Measurements from ENCODE around the gene IL1RAPL2.

IL1RAPL2 gene

GRCh38 chrX:105738162-105738561, 1172.2 kb downstream of the IL1RAPL2 start:
- no peak overlapping the region for H3K4me3 ChIP-seq (ENCODE audit: insufficient read depth, low read length, poor library complexity, severe bottlenecking)
- no peaks in the 10 kb centered on the region for H3K36me3 ChIP-seq (ENCODE audit: low read length)
- H3K79me2 ChIP-seq (ENCODE audit: insufficient read depth, low read length) = no peaks in the 10 kb centered on the region
- no peak overlapping the region for H3K4me2 ChIP-seq (ENCODE audit: low read depth, low read length, poor library complexity, severe bottlenecking)
- H3K27me3 ChIP-seq (ENCODE audit: low read length) = no peaks in the 10 kb centered on the region
- TF ChIP-seq CTCF (IDR thresholded peaks at IDR 0.05; ENCODE audit: insufficient read depth, low read length, poor library complexity, severe bottlenecking) = no peak
- TF ChIP-seq EZH2phosphoT487 (conservative IDR thresholded peaks at IDR 0.05; ENCODE audit: low read length) = no peak
- H3K9ac ChIP-seq (ENCODE audit: low read length) = no peak overlapping the region
- no peaks in the 10 kb centered on the region for H3F3A ChIP-seq (ENCODE audit: insufficient read depth)
- no peaks in the 10 kb centered on the region for H3K9me3 ChIP-seq (ENCODE audit: insufficient read depth, low read length)
- no peaks in the 10 kb centered on the region for H3K9me2 ChIP-seq (replicated peaks; ENCODE audit: insufficient read depth, low read length)
- H3K27ac ChIP-seq (ENCODE audit: low read depth, low read length) = no peak overlapping the region
- no peak overlapping the region for H2AFZ ChIP-seq (ENCODE audit: low read depth, low read length, severe bottlenecking)
- no peaks in the 10 kb centered on the region for H4K20me1 ChIP-seq (ENCODE audit: low read depth, low read length)

- Histone ChIP-seq H3F3A (ENCODE audit: insufficient read depth) (no peaks in the 10 kb centered on the region), H4K20me1 (ENCODE audit: low read depth, low read length) (no peaks in the 10 kb centered on the region), H3K27me3 (ENCODE audit: low read length) (no peaks in the 10 kb centered on the region), H3K9me2 (replicated peaks; ENCODE audit: insufficient read depth, low read length) (no peaks in the 10 kb centered on the region), H3K9ac (ENCODE audit: low read length) (no peak overlapping the region), H2AFZ (ENCODE audit: low read depth, low read length, severe bottlenecking) (no peak overlapping the region), H3K4me3 (ENCODE audit: insufficient read depth, low read length, poor library complexity, severe bottlenecking) (no peak overlapping the region), H3K27ac (ENCODE audit: low read depth, low read length) (no peak overlapping the region), H3K79me2 (ENCODE audit: insufficient read depth, low read length) (no peaks in the 10 kb centered on the region), H3K4me2 (ENCODE audit: low read depth, low read length, poor library complexity, severe bottlenecking) (no peak overlapping the region), H3K9me3 (ENCODE audit: insufficient read depth, low read length) (no peaks in the 10 kb centered on the region), H3K36me3 (ENCODE audit: low read length) (no peaks in the 10 kb centered on the region)
- TF ChIP-seq CTCF (IDR thresholded peaks at IDR 0.05; ENCODE audit: insufficient read depth, low read length, poor library complexity, severe bottlenecking) = no peak
- TF ChIP-seq EZH2phosphoT487 (conservative IDR thresholded peaks at IDR 0.05; ENCODE audit: low read length) = no peak
Observed at GRCh38 chrX:105744291-105744690, 1178.3 kb downstream of the IL1RAPL2 start.

- Histone ChIP-seq H3K9me2 (replicated peaks; ENCODE audit: insufficient read depth, low read length) (no peaks in the 10 kb centered on the region), H3K4me3 (ENCODE audit: insufficient read depth, low read length, poor library complexity, severe bottlenecking) (no peak overlapping the region), H3K27me3 (ENCODE audit: low read length) (no peaks in the 10 kb centered on the region), H3K79me2 (ENCODE audit: insufficient read depth, low read length) (no peaks in the 10 kb centered on the region), H3K27ac (ENCODE audit: low read depth, low read length) (no peak overlapping the region), H3F3A (ENCODE audit: insufficient read depth) (no peaks in the 10 kb centered on the region), H3K9ac (ENCODE audit: low read length) (no peak overlapping the region), H3K4me2 (ENCODE audit: low read depth, low read length, poor library complexity, severe bottlenecking) (no peak overlapping the region), H2AFZ (ENCODE audit: low read depth, low read length, severe bottlenecking) (no peak overlapping the region), H3K9me3 (ENCODE audit: insufficient read depth, low read length) (no peaks in the 10 kb centered on the region), H4K20me1 (ENCODE audit: low read depth, low read length) (no peaks in the 10 kb centered on the region), H3K36me3 (ENCODE audit: low read length) (no peaks in the 10 kb centered on the region)
- TF ChIP-seq EZH2phosphoT487 (conservative IDR thresholded peaks at IDR 0.05; ENCODE audit: low read length) = no peak
- TF ChIP-seq CTCF (IDR thresholded peaks at IDR 0.05; ENCODE audit: insufficient read depth, low read length, poor library complexity, severe bottlenecking) = no peak
Observed at GRCh38 chrX:105744946-105745345, 1178.9 kb downstream of the IL1RAPL2 start.

Data from SU-DHL-6 (cell line).